ENCODE data around the gene ACSF3. TPM values are rescaled to one million over a fixed set of nuclear protein-coding genes. Genes with fewer than 3 reads are reported as not detected.

The ACSF3 gene
- total RNA-seq, 1 donor from 2014 or later: 22.5 TPM

- intact Hi-C loops (cut with micrococcal nuclease): no loop called here
- ATAC-seq: no peak
- DNase-seq: peak; percentile 10
Observed at GRCh38 chr16:89137666-89138512, 44.2 kb downstream of the ACSF3 start.

GRCh38 chr16:89138513-89138795, 44.8 kb downstream of the ACSF3 start:
- intact Hi-C loops (cut with micrococcal nuclease): no loop called here
- ATAC-seq (no peak), DNase-seq (no peak)

- intact Hi-C loops (cut with micrococcal nuclease): no loop called here
- peak; percentile 27 for DNase-seq
- no peak for ATAC-seq
Observed at GRCh38 chr16:89138843-89139520, 45.3 kb downstream of the ACSF3 start.

- no peak for ATAC-seq
- peak; percentile 11 for DNase-seq
- intact Hi-C loops (cut with micrococcal nuclease): no loop called here
Observed at GRCh38 chr16:89139907-89140361, 46.3 kb downstream of the ACSF3 start.

GRCh38 chr16:89140401-89140800, 46.7 kb downstream of the ACSF3 start:
- DNase-seq (no peak), ATAC-seq (no peak)
- intact Hi-C loops (cut with micrococcal nuclease): no loop called here

GRCh38 chr16:89140981-89141883, 47.6 kb downstream of the ACSF3 start:
- intact Hi-C loops (cut with micrococcal nuclease): no loop called here
- DNase-seq (peak; percentile 19), ATAC-seq (no peak)

GRCh38 chr16:89141884-89142267, 48.2 kb downstream of the ACSF3 start:
- DNase-seq (peak; percentile 20), ATAC-seq (no peak)
- intact Hi-C loops (cut with micrococcal nuclease): no loop called here

GRCh38 chr16:89142474-89143195, 49.0 kb downstream of the ACSF3 start:
- intact Hi-C loops (cut with micrococcal nuclease): no loop called here
- ATAC-seq: no peak

GRCh38 chr16:89143201-89143741, 49.6 kb downstream of the ACSF3 start:
- intact Hi-C loops (cut with micrococcal nuclease): no loop called here
- DNase-seq (peak; percentile 21), ATAC-seq (no peak)

More at GRCh38 chr16:89142474-89143195, 49.0 kb downstream of the ACSF3 start:
- peak; percentile 18 for DNase-seq

GRCh38 chr16:89143911-89144675, 50.4 kb downstream of the ACSF3 start:
- ATAC-seq: no peak
- intact Hi-C loops (cut with micrococcal nuclease): no loop called here
- peak; percentile 14 for DNase-seq

GRCh38 chr16:89144681-89145080, 51.0 kb downstream of the ACSF3 start:
- DNase-seq (peak; percentile 16), ATAC-seq (no peak)
- intact Hi-C loops (cut with micrococcal nuclease): no loop called here

GRCh38 chr16:89145406-89146161, 51.9 kb downstream of the ACSF3 start:
- no peak for ATAC-seq
- intact Hi-C loops (cut with micrococcal nuclease): no loop called here
- peak; percentile 15 for DNase-seq

- peak; percentile 18 for DNase-seq
Observed at GRCh38 chr16:89146211-89147005, 52.8 kb downstream of the ACSF3 start.

GRCh38 chr16:89147085-89147817, 53.6 kb downstream of the ACSF3 start:
- no peak for ATAC-seq
- intact Hi-C loops (cut with micrococcal nuclease): no loop called here

More at GRCh38 chr16:89146211-89147005, 52.8 kb downstream of the ACSF3 start:
- intact Hi-C loops (cut with micrococcal nuclease): no loop called here
- ATAC-seq: no peak

GRCh38 chr16:89149386-89149785, 55.7 kb downstream of the ACSF3 start:
- ATAC-seq (no peak), DNase-seq (peak; percentile 17)
- intact Hi-C loops (cut with micrococcal nuclease): no loop called here

More at GRCh38 chr16:89147085-89147817, 53.6 kb downstream of the ACSF3 start:
- DNase-seq: no peak

Measured in left ventricle myocardium superior (tissue), 1 donor.